Nucleus accumbens (tissue), 56 donors: ENCODE results near the gene SPAG16.

Experiments
- DNase-seq, 56 donors: peaks; one replicate each; lab custom pipeline; 2025; lab: John Stamatoyannopoulos, UW

The SPAG16 gene

GRCh38 chr2:214412679-214413078 lies 1128.4 kb downstream of the SPAG16 start:
- DNase-seq: no peak

GRCh38 chr2:214436470-214436869 lies 1152.2 kb downstream of the SPAG16 start:
- DNase-seq: no peak

GRCh38 chr2:214450118-214450894 lies 1166.0 kb downstream of the SPAG16 start:
- DNase-seq: no peak

GRCh38 chr2:214451516-214452275 lies 1167.4 kb downstream of the SPAG16 start:
- DNase-seq: no peak
